Ovary (tissue), 9 donors: Measurements from ENCODE around the gene TCF12. TPM values are rescaled to one million over a fixed set of nuclear protein-coding genes. Genes with fewer than 3 reads are reported as not detected.

Experiments used
- DNase-seq, 5 donors: peaks; one replicate each; pipeline ENCODE4 v3.0.0-alpha.2; 2019 to 2020
- H3K27ac ChIP-seq, 2 donors: fragments of 200-600 bp; one replicate each; pipeline versions ENCODE4 v1.5.1 to v1.8.0; 2019 to 2022
- H3K27me3 ChIP-seq: fragments of 200-600 bp; one replicate; pipeline ENCODE4 v1.8.0; 2022
- H3K36me3 ChIP-seq: fragments of 200-600 bp; sonication (generic); one replicate; pipeline ENCODE4 v1.5.1; 2019
- H3K4me1 ChIP-seq: one replicate; pipeline ENCODE4 v1.8.1; 2013; ENCODE audit warnings: mild to moderate bottlenecking, moderate library complexity; ENCODE audit not compliant: insufficient read depth
- H3K4me3 ChIP-seq: fragments of 200-600 bp; sonication (generic); one replicate; pipeline ENCODE4 v1.5.1; 2017
- H3K9me3 ChIP-seq, 2 donors: fragments of 200-600 bp in 1 of 2; sonication (generic) in 1 of 2; one replicate each; pipeline versions ENCODE4 v1.5.1 to v1.8.1; 2013 to 2019; ENCODE audit warnings: mild to moderate bottlenecking in 1 of 2, moderate library complexity in 1 of 2
- EP300 ChIP-seq: sonication (generic); formaldehyde crosslinking; IDR thresholded peaks from one replicate; pipeline ENCODE4 v1.6.1; 2017; ENCODE audit warnings: antibody characterized with exemption
- POLR2A ChIP-seq: fragments of 450-650 bp; IDR thresholded peaks from one replicate; pipeline ENCODE4 v1.6.1; 2017; ENCODE audit warnings: antibody characterized with exemption, mild to moderate bottlenecking, moderate library complexity
- WGBS, 3 donors: extraction: QIAGEN DNeasy Blood & Tissue Kit in 1 of 3; methylation state at CpG; one replicate each; pipeline versions ENCODE4 v1.1.5 to v1.1.7; 2013 to 2017; 5-methylcytosine and 5-hydroxymethylcytosine counted together
- intact Hi-C, 4 donors: fragments of 100-400 bp; cut with DNase I; formaldehyde crosslinking; loops; one replicate each; pipeline versions ENCODE4 v1.11.0 to v1.15.1; 2022 to 2023
- polyA plus RNA-seq, 2 donors: library from polyadenylated mRNA; stranded (reverse); fragments of 200-250 nt in 1 of 2; fragments of 350-450 nt in 1 of 2; fragmentation: Illumina TruSeq in 1 of 2; extraction: RNeasy Lipid Tissue Mini Kit (QIAGEN cat#74804) in 1 of 2; gene quantifications; one replicate each; pipeline ENCODE4 v1.2.3, GENCODE V29; 2013 to 2014
- total RNA-seq, 7 donors: library from RNA; depleted of rRNA in 2 of 7; stranded (reverse); fragments of >200 nt in 2 of 7; fragmentation: NEBNext Ultra II Directional in 3 of 7; extraction: Animal tissue kit (Norgen Biotek cat#: 25700) in 3 of 7; gene quantifications; one replicate each; pipeline versions ENCODE4 v1.1.0 to v1.2.4, GENCODE V29; 2016 to 2023
- TF ChIP-seq, protein P1 (sequence below), 3 donors: fragments of 450-650 bp in 2 of 3; fragments of 200-600 bp in 1 of 3; IDR thresholded peaks; one replicate each; pipeline versions ENCODE4 v1.5.1 to v1.8.0; 2016 to 2022; ENCODE audit warnings: antibody characterized with exemption in 3 of 3, mild to moderate bottlenecking in 1 of 3
- donor health status: DM: no; HTN: no; CAD: no; lungs with moderate emphysema.
- donor health status: DM: no; HTN: no; CAD: no.
- donor health status: Bipolar disorder and iron deficiency.
- donor health status: DM: yes; HTN: yes; CAD: no.
- donor health status: DM: no; HTN: no; CAD: no.
- donor health status: DM: yes; HTN: yes; CAD: no.

Gene TCF12
- total and polyA plus RNA-seq, 9 donors, result 28.6 to 150 (median 116) TPM

- no peak for DNase-seq
- TF ChIP-seq, protein P1, sequence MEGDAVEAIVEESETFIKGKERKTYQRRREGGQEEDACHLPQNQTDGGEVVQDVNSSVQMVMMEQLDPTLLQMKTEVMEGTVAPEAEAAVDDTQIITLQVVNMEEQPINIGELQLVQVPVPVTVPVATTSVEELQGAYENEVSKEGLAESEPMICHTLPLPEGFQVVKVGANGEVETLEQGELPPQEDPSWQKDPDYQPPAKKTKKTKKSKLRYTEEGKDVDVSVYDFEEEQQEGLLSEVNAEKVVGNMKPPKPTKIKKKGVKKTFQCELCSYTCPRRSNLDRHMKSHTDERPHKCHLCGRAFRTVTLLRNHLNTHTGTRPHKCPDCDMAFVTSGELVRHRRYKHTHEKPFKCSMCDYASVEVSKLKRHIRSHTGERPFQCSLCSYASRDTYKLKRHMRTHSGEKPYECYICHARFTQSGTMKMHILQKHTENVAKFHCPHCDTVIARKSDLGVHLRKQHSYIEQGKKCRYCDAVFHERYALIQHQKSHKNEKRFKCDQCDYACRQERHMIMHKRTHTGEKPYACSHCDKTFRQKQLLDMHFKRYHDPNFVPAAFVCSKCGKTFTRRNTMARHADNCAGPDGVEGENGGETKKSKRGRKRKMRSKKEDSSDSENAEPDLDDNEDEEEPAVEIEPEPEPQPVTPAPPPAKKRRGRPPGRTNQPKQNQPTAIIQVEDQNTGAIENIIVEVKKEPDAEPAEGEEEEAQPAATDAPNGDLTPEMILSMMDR (IDR thresholded peaks at IDR 0.05), result no peak
- no peak for TF ChIP-seq EP300
- no peak for TF ChIP-seq POLR2A
- H3K4me3 ChIP-seq, result no peak overlapping the region
- intact Hi-C loops, result no loop called here
- peaks cover 1% of the 10 kb centered on the region for H3K4me1 ChIP-seq
- no peaks in the 10 kb centered on the region for H3K27me3 ChIP-seq
- no peaks in the 10 kb centered on the region for H3K36me3 ChIP-seq
- WGBS, 3 donors, result 62 to 82% (median 74%) methylated on average over 2 of the region's 2 CpGs
- no peaks in the 10 kb centered on the region for H3K9me3 ChIP-seq
- H3K27ac ChIP-seq, result no peak overlapping the region
Measured at GRCh38 chr15:57227899-57228298, 309.5 kb downstream of the TCF12 start.

GRCh38 chr15:57228395-57228794 lies 310.0 kb downstream of the TCF12 start:
- 63 to 68% (median 67%) methylated on average over 4 of the region's 4 CpGs for WGBS, 3 donors
- peaks cover 1% of the 10 kb centered on the region for H3K4me1 ChIP-seq

GRCh38 chr15:57229051-57229450 lies 310.6 kb downstream of the TCF12 start:
- Histone ChIP-seq H3K36me3 (no peaks in the 10 kb centered on the region), H3K4me3 (no peak overlapping the region), H3K4me1 (peaks cover 1% of the 10 kb centered on the region), H3K27me3 (no peaks in the 10 kb centered on the region), H3K27ac (no peak overlapping the region), H3K9me3 (no peaks in the 10 kb centered on the region)
- intact Hi-C loops, result no loop called here
- DNase-seq, result no peak
- TF ChIP-seq POLR2A (no peak), EP300 (no peak)
- TF ChIP-seq, protein P1 (IDR thresholded peaks at IDR 0.05), result no peak

More at GRCh38 chr15:57228395-57228794, 310.0 kb downstream of the TCF12 start:
- no peak for DNase-seq
- no peak overlapping the region for H3K27ac ChIP-seq
- no peak for TF ChIP-seq POLR2A
- no peak for TF ChIP-seq EP300
- TF ChIP-seq, protein P1 (IDR thresholded peaks at IDR 0.05), result no peak
- no peak overlapping the region for H3K4me3 ChIP-seq
- H3K9me3 ChIP-seq, result no peaks in the 10 kb centered on the region
- H3K36me3 ChIP-seq, result no peaks in the 10 kb centered on the region
- H3K27me3 ChIP-seq, result no peaks in the 10 kb centered on the region
- intact Hi-C loops, result no loop called here

GRCh38 chr15:57231559-57231958 lies 313.1 kb downstream of the TCF12 start:
- Histone ChIP-seq H3K9me3 (no peaks in the 10 kb centered on the region), H3K36me3 (no peaks in the 10 kb centered on the region), H3K27me3 (no peaks in the 10 kb centered on the region), H3K27ac (no peak overlapping the region), H3K4me1 (peaks cover 1% of the 10 kb centered on the region), H3K4me3 (no peak overlapping the region)
- DNase-seq, result no peak
- TF ChIP-seq EP300, result no peak
- no peak for TF ChIP-seq POLR2A
- TF ChIP-seq, protein P1 (IDR thresholded peaks at IDR 0.05), result no peak
- intact Hi-C loops, result no loop called here
- 97 to 100% (median 98%) methylated on average over 1 of the region's 1 CpG for WGBS, 3 donors
